A549 (cell line): ENCODE data around the gene TCFL5. TPM values are rescaled to one million over a fixed set of nuclear protein-coding genes. Genes with fewer than 3 reads are reported as not detected.

ENCODE experiments used
- ATAC-seq, 2 experiments: fragments of 200-7000 bp in 1 of 2; fragments of >200 bp in 1 of 2; cut with Nextera tagmentation in 1 of 2; cut with Tn5 transposase in 1 of 2; 3 replicates each; pipeline versions ENCODE4 v1.8.0 to v1.9.1; 2018 to 2020; ENCODE audit warnings: mild to moderate bottlenecking in 1 of 2, moderate library complexity in 1 of 2
- CTCF ChIA-PET: fragments of 300-600 bp; sonication (Branson Sonifier 250); formaldehyde crosslinking; extraction: SDS; loops from one replicate; lab custom pipeline; 2021; ENCODE audit warnings: antibody characterized with exemption, inconsistent platforms; lab: Yijun Ruan, JAX
- POLR2A ChIA-PET: fragments of 350-600 bp; formaldehyde crosslinking; extraction: SDS; loops from one replicate; lab custom pipeline; 2021; ENCODE audit warnings: antibody characterized with exemption, inconsistent platforms; lab: Yijun Ruan, JAX
- DNase-seq, 2 experiments: peaks; one replicate each; pipeline versions ENCODE4 v3.0.0 to v3.0.0-alpha.2; 2011 to 2016; ENCODE audit warnings: low read depth in 1 of 2, low spot score in 1 of 2
- FAIRE-seq: peaks from 2 replicates; lab custom pipeline; 2011; peaks lifted over from hg19 to GRCh38; lab: Jason Lieb, UNC
- H3K27ac ChIP-seq, 2 experiments: fragments of >200 bp; sonication (Bioruptor Twin); formaldehyde crosslinking; 3 replicates each; pipeline ENCODE4 v1.5.1; 2016 to 2017
- H3K4me1 ChIP-seq: fragments of >200 bp; sonication (Bioruptor Twin); formaldehyde crosslinking; 3 replicates; pipeline ENCODE4 v1.6.1; 2016
- H3K4me2 ChIP-seq: fragments of >200 bp; sonication (Bioruptor Twin); formaldehyde crosslinking; 3 replicates; pipeline ENCODE4 v1.6.1; 2016
- H3K4me3 ChIP-seq: fragments of >200 bp; sonication (Bioruptor Twin); formaldehyde crosslinking; 3 replicates; pipeline ENCODE4 v1.5.1; 2016
- H3K9me3 ChIP-seq: fragments of >200 bp; sonication (Bioruptor Twin); formaldehyde crosslinking; 3 replicates; pipeline ENCODE4 v1.6.1; 2016
- CBX8 ChIP-seq: fragments of 200-600 bp; sonication (generic); IDR thresholded peaks from 2 replicates; pipeline ENCODE4 v1.6.1; 2016
- CEBPB ChIP-seq, 2 experiments: fragments of >200 bp in 1 of 2; sonication (Bioruptor Twin) in 1 of 2; formaldehyde crosslinking in 1 of 2; IDR thresholded peaks; 2 replicates each; pipeline ENCODE4 v1.6.1; 2012 to 2016
- CTCF ChIP-seq: fragments of >200 bp; sonication (Bioruptor Twin); formaldehyde crosslinking; IDR thresholded peaks from 3 replicates; pipeline ENCODE4 v1.5.1; 2016
- EHF ChIP-seq: fragments of 250-450 bp; sonication (Bioruptor Pico); IDR thresholded peaks from 2 replicates; pipeline ENCODE4 v1.5.0; 2020; ENCODE audit warnings: mild to moderate bottlenecking
- EHMT2 ChIP-seq: fragments of 200-600 bp; sonication (generic); IDR thresholded peaks from 2 replicates; pipeline ENCODE4 v1.6.1; 2016; ENCODE audit warnings: antibody characterized with exemption, low read depth, mild to moderate bottlenecking, moderate library complexity
- FOSB ChIP-seq: fragments of 250-450 bp; sonication (Bioruptor Pico); IDR thresholded peaks from 2 replicates; pipeline ENCODE4 v1.5.0; 2020; ENCODE audit warnings: mild to moderate bottlenecking, moderate library complexity
- HEYL ChIP-seq: fragments of 250-450 bp; sonication (Bioruptor Pico); IDR thresholded peaks from 2 replicates; pipeline ENCODE4 v1.8.0; 2021; ENCODE audit warnings: mild to moderate bottlenecking, moderate library complexity
- HOXA7 ChIP-seq: fragments of 250-450 bp; sonication (Bioruptor Pico); IDR thresholded peaks from 2 replicates; pipeline ENCODE4 v1.5.0; 2020; ENCODE audit warnings: mild to moderate bottlenecking, moderate library complexity
- HOXB13 ChIP-seq: fragments of 250-450 bp; sonication (Bioruptor Pico); IDR thresholded peaks from 2 replicates; pipeline ENCODE4 v1.5.0; 2020; ENCODE audit warnings: low read depth, mild to moderate bottlenecking, moderate library complexity
- JUNB ChIP-seq: fragments of >200 bp; sonication (Bioruptor Twin); formaldehyde crosslinking; IDR thresholded peaks from 2 replicates; pipeline ENCODE4 v1.6.1; 2016
- KDM5A ChIP-seq: fragments of 200-600 bp; sonication (generic); IDR thresholded peaks from 2 replicates; pipeline ENCODE4 v1.6.1; 2016; ENCODE audit warnings: antibody characterized with exemption, mild to moderate bottlenecking
- MAX ChIP-seq: IDR thresholded peaks from 2 replicates; pipeline ENCODE4 v1.6.1; 2012
- MAZ ChIP-seq: fragments of 150-350 bp; IDR thresholded peaks from 2 replicates; pipeline ENCODE4 v1.6.1; 2014; ENCODE audit warnings: antibody characterized with exemption, low read depth, low read length, borderline replicate concordance
- NPAS2 ChIP-seq: fragments of 250-450 bp; sonication (Bioruptor Pico); IDR thresholded peaks from 2 replicates; pipeline ENCODE4 v1.8.0; 2022; ENCODE audit warnings: mild to moderate bottlenecking, moderate library complexity, borderline replicate concordance
- NR3C1 ChIP-seq: fragments of >200 bp; sonication (Bioruptor Twin); formaldehyde crosslinking; IDR thresholded peaks from 3 replicates; pipeline ENCODE4 v1.6.1; 2017
- RARB ChIP-seq: fragments of 250-450 bp; sonication (Bioruptor Pico); IDR thresholded peaks from 2 replicates; pipeline ENCODE4 v1.8.0; 2021; ENCODE audit warnings: mild to moderate bottlenecking, moderate library complexity
- RCOR1 ChIP-seq: fragments of 150-350 bp; IDR thresholded peaks from 2 replicates; pipeline ENCODE4 v1.6.1; 2014; ENCODE audit warnings: antibody characterized with exemption, low read length, low read depth
- RNF2 ChIP-seq: fragments of 200-600 bp; sonication (generic); IDR thresholded peaks from 2 replicates; pipeline ENCODE4 v1.6.1; 2016; ENCODE audit warnings: low read depth, mild to moderate bottlenecking, antibody characterized with exemption, moderate library complexity, borderline replicate concordance
- SMC3 ChIP-seq: fragments of >200 bp; sonication (Bioruptor Twin); formaldehyde crosslinking; IDR thresholded peaks from 3 replicates; pipeline ENCODE4 v1.6.1; 2018; ENCODE audit warnings: inconsistent platforms
- SREBF2 ChIP-seq: fragments of 450-650 bp; IDR thresholded peaks from 2 replicates; pipeline ENCODE4 v1.6.1; 2014; ENCODE audit warnings: mild to moderate bottlenecking, moderate library complexity
- TP53 ChIP-seq: fragments of 250-450 bp; sonication (Bioruptor Pico); IDR thresholded peaks from 2 replicates; pipeline ENCODE4 v1.5.0; 2021; ENCODE audit warnings: mild to moderate bottlenecking, moderate library complexity
- USF2 ChIP-seq: fragments of 450-650 bp; IDR thresholded peaks from 2 replicates; pipeline ENCODE4 v1.6.1; 2014; ENCODE audit warnings: antibody characterized with exemption
- ZC3H11A ChIP-seq: fragments of 450-650 bp; IDR thresholded peaks from 2 replicates; pipeline ENCODE4 v1.6.1; 2014; ENCODE audit warnings: antibody characterized with exemption, mild to moderate bottlenecking
- ZFP36 ChIP-seq: fragments of 450-650 bp; IDR thresholded peaks from 2 replicates; pipeline ENCODE4 v1.6.1; 2014; ENCODE audit warnings: borderline replicate concordance; ENCODE audit not compliant: partially characterized antibody
- ZSCAN20 ChIP-seq: fragments of 250-450 bp; sonication (Bioruptor Pico); IDR thresholded peaks from 2 replicates; pipeline ENCODE4 v1.8.0; 2022; ENCODE audit warnings: mild to moderate bottlenecking, moderate library complexity
- WGBS: methylation state at CpG from one replicate; pipeline ENCODE4 v1.1.6; 2017; ENCODE audit errors: missing lambda C conversion rate; 5-methylcytosine and 5-hydroxymethylcytosine counted together
- polyA plus RNA-seq, 4 experiments: library from polyadenylated mRNA; depleted of rRNA in 3 of 4; stranded (reverse); fragments of >200 nt; fragmentation: RNase III in 1 of 4; extraction: RNeasy Plus Mini Kit Qiagen cat#74134 plus additional on column Dnase treatment in 1 of 4; gene quantifications; 2 replicates in 3 of 4; 3 replicates in 1 of 4; pipeline ENCODE4 v1.2.3, GENCODE V29; 2011 to 2017
- TF ChIP-seq, protein P1 (sequence below): fragments of 150-350 bp; IDR thresholded peaks from 2 replicates; pipeline ENCODE4 v1.6.1; 2014; ENCODE audit warnings: low read depth, mild to moderate bottlenecking, low read length
- TF ChIP-seq, protein P2 (sequence below): fragments of >200 bp; sonication (Bioruptor Twin); formaldehyde crosslinking; IDR thresholded peaks from 2 replicates; pipeline ENCODE4 v1.6.1; 2016

The TCFL5 gene
- polyA plus RNA-seq, 2 of the 4 experiments (the other 2 are of a cell fraction) = 5.6 to 7.1 TPM

DNA sequence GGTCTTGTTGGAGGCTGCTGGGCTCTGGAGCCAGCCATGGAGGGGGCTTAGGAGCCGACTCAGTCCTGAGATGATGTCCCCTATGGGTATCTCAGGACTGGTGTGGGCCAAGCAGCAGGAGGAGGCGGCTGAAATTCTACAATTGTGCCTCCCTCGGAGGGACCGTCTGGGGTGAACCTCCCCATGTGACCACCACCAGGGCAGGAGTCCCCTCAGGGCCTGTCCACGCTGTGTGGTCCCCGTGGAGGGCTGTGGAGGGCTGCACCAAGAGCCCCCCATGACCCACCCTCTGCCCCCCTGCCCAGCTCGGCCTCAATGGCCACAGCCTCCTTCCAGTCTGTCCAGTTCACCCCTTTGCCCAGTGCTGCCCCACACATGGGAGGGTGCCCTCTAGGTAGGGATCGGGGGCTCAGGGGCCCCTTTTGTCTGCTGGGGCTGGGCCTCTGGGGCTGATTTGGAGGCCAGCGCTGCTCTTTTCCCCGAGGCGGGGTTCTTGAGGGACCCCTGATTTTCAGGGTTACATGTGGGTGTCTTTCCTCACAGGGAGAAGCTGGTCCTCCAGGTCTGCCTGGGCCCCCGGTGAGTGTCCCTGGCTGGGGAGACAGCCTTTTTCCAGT lies 43.5 kb downstream of the TCFL5 start:
- H3K27ac ChIP-seq = peak overlapping the region; percentile 1 to 80; a peak in 3 of 6 replicates
- no peak for FAIRE-seq
- 82% methylated on average over 11 of the region's 12 CpGs for WGBS
- DNase-seq = no peak
- POLR2A ChIA-PET = no interaction called here
- TF ChIP-seq MAX = no peak
- TF ChIP-seq RCOR1 = no peak
- TF ChIP-seq, protein P1, sequence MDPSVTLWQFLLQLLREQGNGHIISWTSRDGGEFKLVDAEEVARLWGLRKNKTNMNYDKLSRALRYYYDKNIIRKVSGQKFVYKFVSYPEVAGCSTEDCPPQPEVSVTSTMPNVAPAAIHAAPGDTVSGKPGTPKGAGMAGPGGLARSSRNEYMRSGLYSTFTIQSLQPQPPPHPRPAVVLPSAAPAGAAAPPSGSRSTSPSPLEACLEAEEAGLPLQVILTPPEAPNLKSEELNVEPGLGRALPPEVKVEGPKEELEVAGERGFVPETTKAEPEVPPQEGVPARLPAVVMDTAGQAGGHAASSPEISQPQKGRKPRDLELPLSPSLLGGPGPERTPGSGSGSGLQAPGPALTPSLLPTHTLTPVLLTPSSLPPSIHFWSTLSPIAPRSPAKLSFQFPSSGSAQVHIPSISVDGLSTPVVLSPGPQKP = no peak
- no peak for TF ChIP-seq NPAS2
- no peak for TF ChIP-seq USF2
- no peak for TF ChIP-seq SREBF2
- no peak for TF ChIP-seq HOXB13 (CRISPR knock-in tag)
- no peak for TF ChIP-seq JUNB
- TF ChIP-seq CBX8 = no peak
- TF ChIP-seq EHF (CRISPR knock-in tag) = no peak
- TF ChIP-seq CTCF = no peak
- no peak for TF ChIP-seq FOSB (CRISPR knock-in tag)
- TF ChIP-seq RARB (CRISPR knock-in tag) = no peak
- no peak for TF ChIP-seq EHMT2
- no peak for TF ChIP-seq ZSCAN20 (CRISPR knock-in tag)
- no peak for TF ChIP-seq HOXA7 (CRISPR knock-in tag)
- TF ChIP-seq, protein P2, sequence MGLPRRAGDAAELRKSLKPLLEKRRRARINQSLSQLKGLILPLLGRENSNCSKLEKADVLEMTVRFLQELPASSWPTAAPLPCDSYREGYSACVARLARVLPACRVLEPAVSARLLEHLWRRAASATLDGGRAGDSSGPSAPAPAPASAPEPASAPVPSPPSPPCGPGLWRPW = no peak
- TF ChIP-seq RNF2 = no peak
- TF ChIP-seq MAZ = no peak
- TF ChIP-seq, all 56 proteins: peak for 0
- peak in 1 of 2 experiments; percentile 2; a peak in 1 of 6 replicates for ATAC-seq
- H3K4me1 ChIP-seq = peaks cover 59% of the 10 kb centered on the region
- CTCF ChIA-PET = interaction anchor here (1.1 to 7.1 kb wide), 3 partner anchors 9 to 27 kb away, joined by 4 to 76 read pairs (median 8); no protein-coding TSS in a partner anchor
- H3K9me3 ChIP-seq = no peaks in the 10 kb centered on the region
- peak overlapping the region; percentile 49; the same call in 2 of the 3 replicates for H3K4me2 ChIP-seq
- H3K4me3 ChIP-seq = no peak overlapping the region

DNA sequence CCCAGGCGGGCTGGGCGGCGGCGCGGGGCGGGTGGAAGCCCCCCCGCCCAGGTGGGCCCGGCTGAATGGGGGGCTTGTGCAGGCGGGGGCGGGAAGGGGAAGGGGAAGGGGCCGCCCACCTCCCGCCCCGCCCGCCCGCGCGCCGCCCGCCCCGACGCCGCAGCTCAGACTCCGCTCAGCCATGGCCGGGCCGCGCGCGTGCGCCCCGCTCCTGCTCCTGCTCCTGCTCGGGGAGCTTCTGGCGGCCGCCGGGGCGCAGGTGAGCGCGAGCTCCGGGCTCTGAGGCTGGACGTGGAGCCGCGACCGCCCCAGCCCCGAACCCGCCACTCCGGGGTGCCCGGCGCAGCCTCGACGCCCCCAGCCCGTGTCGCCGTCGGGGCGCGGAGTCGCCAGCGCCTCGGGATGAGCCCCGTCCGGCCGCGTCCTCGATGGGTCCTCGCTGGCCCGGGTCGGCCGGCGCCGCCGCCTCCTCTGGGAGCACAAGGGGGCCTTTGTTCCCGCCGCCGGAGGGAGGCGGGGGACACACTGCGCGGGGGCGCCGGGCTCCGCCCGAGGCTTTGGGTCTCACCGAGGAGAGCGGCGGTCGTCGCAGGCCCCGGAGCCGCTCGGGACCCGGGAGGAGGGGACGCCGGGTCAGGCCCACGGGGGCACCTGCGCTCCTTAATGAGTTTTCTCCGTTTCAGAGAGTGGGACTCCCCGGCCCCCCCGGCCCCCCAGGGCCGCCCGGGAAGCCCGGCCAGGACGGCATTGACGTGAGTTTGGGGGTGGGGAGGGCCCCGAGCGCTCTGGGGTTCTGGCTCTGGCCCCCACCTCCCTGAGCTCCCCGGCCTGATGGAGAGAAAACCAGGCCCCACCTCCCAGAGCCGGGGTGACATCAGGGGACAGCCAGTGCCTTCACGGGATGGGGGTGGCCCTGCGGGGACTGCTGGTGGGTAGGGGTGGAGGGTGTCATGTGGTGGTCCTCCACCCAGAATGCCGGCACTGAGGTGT lies 44.4 kb downstream of the TCFL5 start, which contains the start of gene COL9A3:
Gene COL9A3, plus strand, starts transcription at position 167 of the 990 bp plus-strand sequence. Its CDS starts 15 bp downstream, at position 182.
- H3K4me1 ChIP-seq = peaks cover 50% of the 10 kb centered on the region
- POLR2A ChIA-PET = no interaction called here
- peak within 1 kb of the TSS; percentile 78 for H3K4me2 ChIP-seq
- no peak for ATAC-seq
- peak within 1 kb of the TSS; percentile 24 to 80; a peak in 4 of 6 replicates for H3K27ac ChIP-seq
- no peak for FAIRE-seq
- no peaks in the 10 kb centered on the region for H3K9me3 ChIP-seq
- CTCF ChIA-PET = interaction anchor here (0.6 to 7.1 kb wide), 2 partner anchors 8 to 84 kb away, joined by 3 to 76 read pairs; no protein-coding TSS in a partner anchor
- 70% methylated on average over 16 of the region's 108 CpGs for WGBS
- DNase-seq = no peak
- H3K4me3 ChIP-seq = peak within 1 kb of the TSS; percentile 40
- TF ChIP-seq, protein P1 = no peak
- no peak for TF ChIP-seq TP53 (CRISPR knock-in tag)
- no peak for TF ChIP-seq CBX8
- TF ChIP-seq ZC3H11A = no peak
- no peak for TF ChIP-seq HOXB13 (CRISPR knock-in tag)
- TF ChIP-seq ZFP36 = no peak
- TF ChIP-seq ZSCAN20 (CRISPR knock-in tag) = no peak
- no peak for TF ChIP-seq CEBPB (IDR thresholded peaks at IDR 0.05)
- no peak for TF ChIP-seq KDM5A
- TF ChIP-seq SMC3 = no peak
- TF ChIP-seq NR3C1 = no peak
- TF ChIP-seq RARB (CRISPR knock-in tag) = no peak
- no peak for TF ChIP-seq HEYL
